MCF 10A (cell line): ENCODE data around the gene EIPR1. TPM values are rescaled to one million over a fixed set of nuclear protein-coding genes. Genes with fewer than 3 reads are reported as not detected.
A peak's percentile ranks its signal among the peaks of the same experiment; 100 is the strongest.

ENCODE experiments used
- BruUV-seq: library from RNA; stranded (reverse); fragments of 400-500 nt; replicated peaks from 2 replicates; lab custom pipeline; 2021; lab: Mats Ljungman, UMichigan
- CTCF ChIA-PET: fragments of 300-600 bp; sonication (Branson Sonifier 250); formaldehyde crosslinking; extraction: SDS; loops from one replicate; lab custom pipeline; 2021; ENCODE audit warnings: antibody characterized with exemption, inconsistent platforms; lab: Yijun Ruan, JAX
- POLR2A ChIA-PET: fragments of 300-600, 350-650 bp; sonication (Branson Sonifier 250); formaldehyde crosslinking; extraction: SDS; loops from one replicate; lab custom pipeline; 2020; ENCODE audit warnings: antibody characterized with exemption, inconsistent platforms; lab: Yijun Ruan, JAX
- DNase-seq: peaks from one replicate; pipeline ENCODE4 v3.0.0-alpha.2; 2018; ENCODE audit not compliant: unreplicated experiment
- H3K27ac Mint-ChIP-seq: one replicate; pipeline ENCODE4 v1.8.0; 2022; ENCODE audit warnings: mild to moderate bottlenecking, low read depth, mixed read lengths; ENCODE audit not compliant: unreplicated experiment
- H3K27me3 Mint-ChIP-seq: one replicate; pipeline ENCODE4 v1.8.0; 2022; ENCODE audit warnings: mixed read lengths; ENCODE audit not compliant: insufficient read depth, unreplicated experiment
- H3K36me3 Mint-ChIP-seq: one replicate; pipeline ENCODE4 v1.8.0; 2022; ENCODE audit warnings: mild to moderate bottlenecking, moderate library complexity, mixed read lengths; ENCODE audit not compliant: insufficient read depth, unreplicated experiment
- H3K4me1 Mint-ChIP-seq: one replicate; pipeline ENCODE4 v1.8.0; 2022; ENCODE audit warnings: mixed read lengths; ENCODE audit not compliant: insufficient read depth, unreplicated experiment
- H3K4me3 Mint-ChIP-seq: one replicate; pipeline ENCODE4 v1.8.0; 2022; ENCODE audit warnings: mild to moderate bottlenecking, moderate library complexity, mixed read lengths; ENCODE audit not compliant: unreplicated experiment
- H3K9me3 Mint-ChIP-seq: one replicate; pipeline ENCODE4 v1.8.0; 2022; ENCODE audit warnings: mixed read lengths; ENCODE audit not compliant: unreplicated experiment
- CTCF ChIP-seq: fragments of 200-600 bp; IDR thresholded peaks from one replicate; pipeline ENCODE4 v1.8.0; 2022; ENCODE audit warnings: antibody characterized with exemption, mild to moderate bottlenecking; ENCODE audit not compliant: unreplicated experiment
- intact Hi-C: fragments of 100-400 bp; cut with micrococcal nuclease; formaldehyde crosslinking; loops from 2 replicates; pipeline ENCODE4 v1.14.1; 2022
- total RNA-seq: library from RNA; stranded (reverse); gene quantifications from 2 replicates; pipeline ENCODE4 v1.2.3, GENCODE V29; 2022

EIPR1 gene
- total RNA-seq, 1 experiment from 2014 or later, result 49.0 TPM

- intact Hi-C loops, result no loop called here
- no TSS peak for BruUV-seq
- peaks cover 7% of the 10 kb centered on the region for H3K36me3 Mint-ChIP-seq
- H3K4me1 Mint-ChIP-seq, result peaks cover 4% of the 10 kb centered on the region
- H3K4me3 Mint-ChIP-seq, result no peak overlapping the region
- H3K27me3 Mint-ChIP-seq, result no peaks in the 10 kb centered on the region
- ChIA-PET CTCF (no interaction called here), POLR2A (no interaction called here)
- H3K27ac Mint-ChIP-seq, result no peak overlapping the region
- no peak for TF ChIP-seq CTCF
- DNase-seq, result no peak
- H3K9me3 Mint-ChIP-seq, result no peaks in the 10 kb centered on the region
Observed at GRCh38 chr2:3174626-3175567, 202.7 kb downstream of the EIPR1 start.

DNA sequence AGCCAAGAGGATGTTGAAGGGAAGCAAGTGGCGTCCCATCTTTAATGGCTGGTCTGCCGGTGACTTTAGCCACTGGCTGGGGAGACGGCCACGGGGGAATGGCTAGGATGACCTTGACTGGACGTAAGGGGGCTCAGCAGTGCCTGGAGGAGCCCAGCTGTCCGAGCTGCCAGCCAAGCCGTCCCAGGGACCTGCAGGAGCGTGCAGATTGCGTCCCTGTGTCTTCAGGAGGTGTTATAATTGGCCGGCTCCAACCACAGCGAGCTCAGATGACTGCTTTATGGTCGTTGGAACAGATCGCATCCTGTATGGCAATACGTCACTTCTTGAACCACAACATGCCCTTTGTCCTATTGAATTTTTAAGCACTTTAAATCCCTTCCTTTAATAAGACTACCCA is 204.6 kb downstream of the EIPR1 start:
- ChIA-PET CTCF (no interaction called here), POLR2A (no interaction called here)
- H3K4me1 Mint-ChIP-seq, result peaks cover 17% of the 10 kb centered on the region
- H3K27me3 Mint-ChIP-seq, result no peaks in the 10 kb centered on the region
- H3K27ac Mint-ChIP-seq, result no peak overlapping the region
- DNase-seq, result no peak
- intact Hi-C loops, result no loop called here
- BruUV-seq, result no TSS peak
- TF ChIP-seq CTCF, result no peak
- H3K9me3 Mint-ChIP-seq, result no peaks in the 10 kb centered on the region
- H3K36me3 Mint-ChIP-seq, result peaks cover 7% of the 10 kb centered on the region
- no peak overlapping the region for H3K4me3 Mint-ChIP-seq

DNA sequence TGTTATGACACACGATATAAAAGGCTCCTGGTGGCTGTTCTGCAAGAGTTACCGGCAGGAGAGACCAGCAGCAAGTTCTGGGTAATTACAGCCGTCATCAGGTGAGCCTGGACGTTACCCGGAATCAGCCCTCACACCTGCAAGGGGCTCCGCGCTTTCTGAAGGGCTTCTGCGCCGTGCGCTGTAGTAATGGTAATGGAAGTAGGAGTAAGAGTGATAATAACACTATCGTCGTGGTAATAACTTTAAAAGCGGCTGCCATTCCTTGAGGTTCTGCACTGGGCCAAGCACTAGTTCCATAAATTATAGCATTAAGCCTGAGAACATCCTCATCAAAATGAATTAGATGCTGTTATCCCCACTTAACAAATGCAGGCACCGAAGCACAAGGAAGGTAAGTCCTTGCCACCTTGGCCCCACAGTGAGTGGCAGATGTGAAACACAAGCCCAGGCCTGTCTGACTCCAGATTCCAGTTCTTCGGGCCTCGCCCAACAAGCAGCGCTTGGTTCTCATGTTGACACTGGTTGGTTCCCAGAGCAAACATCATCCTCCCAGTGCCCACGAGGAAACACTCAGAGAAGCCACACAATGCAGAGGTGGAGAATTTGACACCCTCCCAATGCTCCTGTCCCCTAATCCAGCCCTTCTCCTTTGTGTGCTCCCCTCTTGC is 205.2 kb downstream of the EIPR1 start:
- Mint-ChIP-seq H3K27me3 (no peaks in the 10 kb centered on the region), H3K9me3 (no peaks in the 10 kb centered on the region), H3K4me3 (no peak overlapping the region), H3K4me1 (peaks cover 20% of the 10 kb centered on the region), H3K36me3 (peaks cover 4% of the 10 kb centered on the region), H3K27ac (no peak overlapping the region)
- CTCF ChIA-PET, result no interaction called here
- POLR2A ChIA-PET, result no interaction called here
- intact Hi-C loops, result no loop called here
- no peak for TF ChIP-seq CTCF
- no TSS peak for BruUV-seq
- DNase-seq, result peak; percentile 45

- intact Hi-C loops, result no loop called here
Observed at GRCh38 chr2:3171564-3172264, 205.9 kb downstream of the EIPR1 start.

More at GRCh38 chr2:3171564-3172264, 205.9 kb downstream of the EIPR1 start:
- H3K9me3 Mint-ChIP-seq, result no peaks in the 10 kb centered on the region
- no peak overlapping the region for H3K27ac Mint-ChIP-seq
- H3K4me1 Mint-ChIP-seq, result peaks cover 26% of the 10 kb centered on the region
- ChIA-PET POLR2A (no interaction called here), CTCF (interaction anchor here (0.6 kb wide), 1 partner anchor 582 kb away, joined by 4 read pairs; no protein-coding TSS in a partner anchor)
- H3K4me3 Mint-ChIP-seq, result no peak overlapping the region
- H3K27me3 Mint-ChIP-seq, result no peaks in the 10 kb centered on the region
- TF ChIP-seq CTCF, result no peak
- peak; percentile 8 for DNase-seq
- BruUV-seq, result no TSS peak
- peaks cover 5% of the 10 kb centered on the region for H3K36me3 Mint-ChIP-seq
